ENCODE results near the gene SORT1.

The SORT1 gene

DNA sequence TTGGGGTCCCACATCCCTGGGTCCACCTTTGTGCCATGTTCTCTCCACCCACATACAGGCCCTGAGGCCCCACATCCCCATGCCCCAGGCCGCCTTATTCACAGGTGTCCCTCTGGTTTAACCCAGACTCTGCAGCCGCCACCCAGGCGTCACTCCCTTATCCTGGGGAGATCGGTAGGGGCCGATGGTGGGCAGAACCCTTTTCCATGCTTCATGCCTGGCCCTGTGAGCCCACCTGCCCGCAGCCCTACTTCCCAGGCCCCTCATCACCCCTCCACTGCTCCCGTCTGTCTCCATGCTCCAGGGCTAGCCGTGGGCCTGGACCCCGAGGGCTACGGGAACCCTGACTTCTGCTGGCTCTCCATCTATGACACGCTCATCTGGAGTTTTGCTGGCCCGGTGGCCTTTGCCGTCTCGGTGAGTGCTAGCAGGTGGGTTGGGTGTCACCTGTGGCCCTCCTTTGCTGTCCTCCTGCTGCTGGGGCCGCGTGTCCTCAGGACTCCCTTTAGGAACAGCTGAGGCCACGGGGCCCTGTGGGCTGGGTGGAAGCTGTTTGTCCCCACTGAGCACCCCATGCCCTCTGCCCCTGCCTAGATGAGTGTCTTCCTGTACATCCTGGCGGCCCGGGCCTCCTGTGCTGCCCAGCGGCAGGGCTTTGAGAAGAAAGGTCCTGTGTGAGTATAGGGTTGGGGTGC is 126.9 kb downstream of the SORT1 start:
- Mint-ChIP-seq H3K4me3 (no peak overlapping the region), H3K27me3 (peaks cover 4% of the 10 kb centered on the region), H3K27ac (no peak overlapping the region), H3K4me1 (ENCODE audit: low read depth) (peaks cover 22% of the 10 kb centered on the region), H3K9me3 (no peaks in the 10 kb centered on the region), H3K36me3 (ENCODE audit: low read depth) (no peaks in the 10 kb centered on the region)
- intact Hi-C loops (cut with micrococcal nuclease) = no loop called here

DNA sequence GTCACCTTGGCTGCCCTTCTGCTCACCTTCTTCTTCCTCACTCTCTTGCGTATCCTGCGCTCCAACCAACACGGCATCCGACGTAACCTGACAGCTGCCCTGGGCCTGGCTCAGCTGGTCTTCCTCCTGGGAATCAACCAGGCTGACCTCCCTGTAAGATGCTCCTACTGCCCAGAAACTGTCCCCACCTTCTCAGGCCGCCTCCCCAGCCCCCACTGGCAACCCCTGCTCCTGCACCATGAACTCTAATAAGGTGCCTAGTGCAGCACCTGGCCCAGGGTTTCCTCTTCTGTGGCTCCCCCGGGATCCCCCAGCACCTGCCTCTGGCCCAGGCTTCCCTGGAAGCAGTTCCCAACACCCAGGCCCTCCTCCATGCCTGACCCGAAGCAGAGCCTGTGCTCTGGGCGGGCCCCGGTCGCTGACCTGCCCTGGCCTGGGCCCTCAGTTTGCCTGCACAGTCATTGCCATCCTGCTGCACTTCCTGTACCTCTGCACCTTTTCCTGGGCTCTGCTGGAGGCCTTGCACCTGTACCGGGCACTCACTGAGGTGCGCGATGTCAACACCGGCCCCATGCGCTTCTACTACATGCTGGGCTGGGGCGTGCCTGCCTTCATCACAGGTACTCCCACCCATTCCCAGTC is 127.6 kb downstream of the SORT1 start:
- H3K9me3 Mint-ChIP-seq = no peaks in the 10 kb centered on the region
- no peak overlapping the region for H3K4me3 Mint-ChIP-seq
- peaks cover 4% of the 10 kb centered on the region for H3K27me3 Mint-ChIP-seq
- peaks cover 15% of the 10 kb centered on the region for H3K4me1 Mint-ChIP-seq (ENCODE audit: low read depth)
- intact Hi-C loops (cut with micrococcal nuclease) = loop anchor here (10.0 kb wide), 1 partner anchor 265 kb away; the partner anchor contains the start of gene GPR61
- no peaks in the 10 kb centered on the region for H3K36me3 Mint-ChIP-seq (ENCODE audit: low read depth)
- no peak overlapping the region for H3K27ac Mint-ChIP-seq

- intact Hi-C loops (cut with micrococcal nuclease) = loop anchor here (10.0 kb wide), 1 partner anchor 265 kb away; the partner anchor contains the start of gene GPR61
- Mint-ChIP-seq H3K4me3 (no peak overlapping the region), H3K4me1 (ENCODE audit: low read depth) (peaks cover 8% of the 10 kb centered on the region), H3K9me3 (no peaks in the 10 kb centered on the region), H3K36me3 (ENCODE audit: low read depth) (no peaks in the 10 kb centered on the region), H3K27ac (no peak overlapping the region), H3K27me3 (peaks cover 4% of the 10 kb centered on the region)
Measured at GRCh38 chr1:109269212-109269980, 128.3 kb downstream of the SORT1 start.

- H3K27me3 Mint-ChIP-seq = no peaks in the 10 kb centered on the region
Measured at GRCh38 chr1:109268431-109269211, 129.1 kb downstream of the SORT1 start.

DNA sequence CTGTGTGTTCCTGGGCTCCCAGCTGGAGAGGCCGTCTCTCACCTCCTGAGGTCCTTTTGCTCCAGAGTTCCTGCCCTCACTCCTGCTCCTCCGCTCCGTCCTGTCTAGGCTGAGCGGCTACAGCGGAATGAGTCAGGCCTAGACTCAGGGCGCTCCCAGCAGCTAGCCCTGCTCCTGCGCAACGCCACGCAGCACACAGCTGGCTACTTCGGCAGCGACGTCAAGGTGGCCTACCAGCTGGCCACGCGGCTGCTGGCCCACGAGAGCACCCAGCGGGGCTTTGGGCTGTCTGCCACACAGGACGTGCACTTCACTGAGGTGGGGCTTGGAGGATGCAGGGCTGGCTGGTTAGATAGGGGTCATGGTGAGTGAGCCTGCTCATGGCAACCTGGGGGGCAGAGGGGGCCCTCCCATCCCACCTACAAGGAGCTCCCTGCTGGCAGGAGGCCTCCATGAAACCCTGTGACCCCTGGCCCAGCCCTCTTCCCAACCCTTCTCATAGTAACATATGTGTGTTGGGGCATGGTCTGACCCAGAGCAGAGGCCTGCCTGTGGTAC is 129.9 kb downstream of the SORT1 start:
- Mint-ChIP-seq H3K27me3 (peaks cover 8% of the 10 kb centered on the region), H3K36me3 (ENCODE audit: low read depth) (no peaks in the 10 kb centered on the region), H3K27ac (no peak overlapping the region), H3K4me1 (ENCODE audit: low read depth) (peaks cover 11% of the 10 kb centered on the region), H3K4me3 (no peak overlapping the region), H3K9me3 (no peaks in the 10 kb centered on the region)
- intact Hi-C loops (cut with micrococcal nuclease) = loop anchor here (10.0 kb wide), 1 partner anchor 267 kb away; the partner anchor contains the start of gene GPR61

More at GRCh38 chr1:109268431-109269211, 129.1 kb downstream of the SORT1 start:
- no peak overlapping the region for H3K27ac Mint-ChIP-seq
- H3K36me3 Mint-ChIP-seq (ENCODE audit: low read depth) = no peaks in the 10 kb centered on the region
- intact Hi-C loops (cut with micrococcal nuclease) = loop anchor here (10.0 kb wide), 1 partner anchor 266 kb away; the partner anchor contains the start of gene GPR61
- peaks cover 6% of the 10 kb centered on the region for H3K4me1 Mint-ChIP-seq (ENCODE audit: low read depth)
- no peaks in the 10 kb centered on the region for H3K9me3 Mint-ChIP-seq
- H3K4me3 Mint-ChIP-seq = no peak overlapping the region

GRCh38 chr1:109266965-109267364 is 130.8 kb downstream of the SORT1 start:
- H3K4me3 Mint-ChIP-seq = no peak overlapping the region
- intact Hi-C loops (cut with micrococcal nuclease) = loop anchor here (10.0 kb wide), 1 partner anchor 268 kb away; the partner anchor contains the start of gene GPR61
- peaks cover 11% of the 10 kb centered on the region for H3K4me1 Mint-ChIP-seq (ENCODE audit: low read depth)
- H3K27me3 Mint-ChIP-seq = peaks cover 12% of the 10 kb centered on the region
- no peaks in the 10 kb centered on the region for H3K36me3 Mint-ChIP-seq (ENCODE audit: low read depth)
- H3K27ac Mint-ChIP-seq = no peak overlapping the region
- H3K9me3 Mint-ChIP-seq = no peaks in the 10 kb centered on the region

DNA sequence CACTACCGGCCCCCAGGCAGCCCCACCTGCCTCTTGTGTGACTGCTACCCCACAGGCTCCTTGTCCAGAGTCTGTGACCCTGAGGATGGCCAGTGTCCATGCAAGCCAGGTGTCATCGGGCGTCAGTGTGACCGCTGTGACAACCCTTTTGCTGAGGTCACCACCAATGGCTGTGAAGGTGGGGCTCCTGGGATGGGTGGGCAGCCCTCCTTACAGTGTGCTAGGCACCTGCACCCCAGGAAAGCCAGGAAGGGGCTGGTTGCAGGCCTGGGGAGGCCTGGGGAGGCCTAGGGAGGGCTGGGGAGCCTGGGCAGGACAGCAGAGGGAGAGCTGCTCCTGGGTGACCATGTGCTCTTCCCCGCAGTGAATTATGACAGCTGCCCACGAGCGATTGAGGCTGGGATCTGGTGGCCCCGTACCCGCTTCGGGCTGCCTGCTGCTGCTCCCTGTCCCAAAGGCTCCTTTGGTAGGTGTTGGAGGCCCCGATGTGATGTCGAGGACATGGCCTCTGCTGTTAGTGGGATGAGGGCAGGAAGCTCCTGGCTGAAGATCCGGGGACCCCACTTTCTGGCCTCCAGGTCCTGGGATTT is 131.9 kb downstream of the SORT1 start:
- Mint-ChIP-seq H3K27ac (no peak overlapping the region), H3K4me3 (no peak overlapping the region), H3K4me1 (ENCODE audit: low read depth) (peaks cover 11% of the 10 kb centered on the region), H3K9me3 (no peaks in the 10 kb centered on the region), H3K36me3 (ENCODE audit: low read depth) (no peaks in the 10 kb centered on the region), H3K27me3 (peaks cover 14% of the 10 kb centered on the region)
- intact Hi-C loops (cut with micrococcal nuclease) = loop anchor here (10.0 kb wide), 1 partner anchor 269 kb away; the partner anchor contains the start of gene GPR61

DNA sequence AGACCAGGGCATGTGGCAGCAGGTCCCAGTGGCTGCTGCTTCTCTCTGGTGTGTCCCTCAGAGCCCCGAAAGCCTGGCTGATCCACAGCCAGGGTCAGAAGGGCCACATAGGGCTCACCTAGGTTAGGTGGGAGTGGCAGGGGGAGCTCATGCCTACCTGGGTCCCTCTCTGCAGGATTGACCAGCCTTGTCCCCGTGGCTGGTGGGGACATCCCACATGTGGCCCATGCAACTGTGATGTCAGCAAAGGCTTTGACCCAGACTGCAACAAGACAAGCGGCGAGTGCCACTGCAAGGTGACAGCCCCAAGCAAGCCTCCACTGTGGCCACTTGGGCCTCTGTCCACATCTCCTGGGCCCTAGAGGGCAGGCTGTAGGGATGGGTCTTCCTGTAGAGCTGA is 132.7 kb downstream of the SORT1 start:
- Mint-ChIP-seq H3K27ac (no peak overlapping the region), H3K9me3 (no peaks in the 10 kb centered on the region), H3K4me1 (ENCODE audit: low read depth) (peaks cover 11% of the 10 kb centered on the region), H3K27me3 (peaks cover 15% of the 10 kb centered on the region), H3K36me3 (ENCODE audit: low read depth) (no peaks in the 10 kb centered on the region), H3K4me3 (no peak overlapping the region)
- intact Hi-C loops (cut with micrococcal nuclease) = loop anchor here (10.0 kb wide), 1 partner anchor 270 kb away; the partner anchor contains the start of gene GPR61

DNA sequence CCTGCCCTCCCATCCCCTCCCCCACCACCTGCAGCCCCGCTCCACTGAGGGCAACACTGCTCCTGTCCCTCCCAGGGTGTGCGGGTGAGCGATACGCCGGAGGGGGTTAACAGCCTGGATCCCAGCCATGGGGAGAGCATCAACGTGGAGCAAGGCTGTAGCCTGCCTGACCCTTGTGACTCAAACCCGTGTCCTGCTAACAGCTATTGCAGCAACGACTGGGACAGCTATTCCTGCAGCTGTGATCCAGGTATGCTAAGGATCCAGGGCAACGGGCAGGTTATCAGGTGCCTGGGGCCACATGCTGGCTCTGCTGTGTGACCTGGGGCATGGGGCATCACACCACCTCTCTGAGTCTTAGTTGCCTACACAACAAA is 133.4 kb downstream of the SORT1 start:
- Mint-ChIP-seq H3K36me3 (ENCODE audit: low read depth) (no peaks in the 10 kb centered on the region), H3K9me3 (no peaks in the 10 kb centered on the region), H3K27me3 (peaks cover 15% of the 10 kb centered on the region), H3K4me1 (ENCODE audit: low read depth) (peaks cover 11% of the 10 kb centered on the region), H3K4me3 (no peak overlapping the region), H3K27ac (no peak overlapping the region)
- intact Hi-C loops (cut with micrococcal nuclease) = loop anchor here (10.0 kb wide), 1 partner anchor 270 kb away; the partner anchor contains the start of gene GPR61

DNA sequence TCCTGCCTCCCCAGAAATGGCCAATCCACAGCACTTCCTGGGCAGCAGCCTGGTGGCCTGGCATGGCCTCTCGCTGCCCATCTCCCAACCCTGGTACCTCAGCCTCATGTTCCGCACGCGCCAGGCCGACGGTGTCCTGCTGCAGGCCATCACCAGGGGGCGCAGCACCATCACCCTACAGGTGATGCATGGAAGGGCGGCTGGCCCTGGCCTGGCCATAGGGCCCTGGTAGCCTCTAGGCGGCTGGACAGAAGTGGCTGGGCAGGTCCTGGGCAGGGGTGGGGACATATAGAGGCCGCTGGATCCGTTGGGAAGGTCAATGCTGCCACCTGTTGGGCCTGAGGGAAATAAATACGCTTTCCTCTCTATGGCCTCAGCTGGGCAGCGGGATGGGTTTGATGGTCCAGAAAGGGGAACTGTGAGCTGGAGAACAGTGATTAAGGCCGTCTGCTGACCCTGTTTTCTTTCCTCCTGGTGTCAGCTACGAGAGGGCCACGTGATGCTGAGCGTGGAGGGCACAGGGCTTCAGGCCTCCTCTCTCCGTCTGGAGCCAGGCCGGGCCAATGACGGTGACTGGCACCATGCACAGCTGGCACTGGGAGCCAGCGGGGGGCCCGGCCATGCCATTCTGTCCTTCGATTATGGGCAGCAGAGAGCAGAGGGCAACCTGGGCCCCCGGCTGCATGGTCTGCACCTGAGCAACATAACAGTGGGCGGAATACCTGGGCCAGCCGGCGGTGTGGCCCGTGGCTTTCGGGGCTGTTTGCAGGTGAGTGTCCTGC is 133.9 kb downstream of the SORT1 start:
- peaks cover 11% of the 10 kb centered on the region for H3K4me1 Mint-ChIP-seq (ENCODE audit: low read depth)
- intact Hi-C loops (cut with micrococcal nuclease) = loop anchor here (1.0 to 10.0 kb wide), 2 partner anchors 136 to 271 kb away; partner anchors contain the start of gene GPR61
- H3K27ac Mint-ChIP-seq = no peak overlapping the region
- no peak overlapping the region for H3K4me3 Mint-ChIP-seq
- no peaks in the 10 kb centered on the region for H3K9me3 Mint-ChIP-seq
- H3K27me3 Mint-ChIP-seq = peaks cover 15% of the 10 kb centered on the region
- H3K36me3 Mint-ChIP-seq (ENCODE audit: low read depth) = no peaks in the 10 kb centered on the region

- Mint-ChIP-seq H3K4me1 (ENCODE audit: low read depth) (peaks cover 11% of the 10 kb centered on the region), H3K4me3 (no peak overlapping the region), H3K27ac (no peak overlapping the region), H3K9me3 (no peaks in the 10 kb centered on the region), H3K27me3 (peaks cover 15% of the 10 kb centered on the region), H3K36me3 (ENCODE audit: low read depth) (no peaks in the 10 kb centered on the region)
- intact Hi-C loops (cut with micrococcal nuclease) = loop anchor here (1.0 to 10.0 kb wide), 2 partner anchors 136 to 272 kb away; partner anchors contain the start of gene GPR61
Measured at GRCh38 chr1:109263234-109263596, 134.5 kb downstream of the SORT1 start.
